ENCODE measurements around the gene MRPS6. TPM values are rescaled to one million over a fixed set of nuclear protein-coding genes. Genes with fewer than 3 reads are reported as not detected.

Gene MRPS6
- polyA plus RNA-seq, 1 donor (not counting 4 experiments of a cell fraction or from before 2014, with no cell fraction given), result 41.5 TPM

GRCh38 chr21:34105947-34106541, 32.7 kb downstream of the MRPS6 start:
- FAIRE-seq (no peak), DNase-seq (ENCODE audit: low read depth, low spot score) (no peak)
- dilution Hi-C loops (cut with MboI; ENCODE audit: extremely low pct_ligation_motif_present, low sequenced_read_pairs), result no loop called here
- Histone ChIP-seq H2AFZ (ENCODE audit: control insufficient read depth, low read length) (no peak overlapping the region), H3K9me1 (ENCODE audit: control insufficient read depth, extremely low read depth, insufficient read depth, low read length) (no peaks in the 10 kb centered on the region), H3K27me3 (ENCODE audit: control insufficient read depth, extremely low read depth, insufficient read depth, low read length) (no peaks in the 10 kb centered on the region), H3K4me3 (ENCODE audit: control insufficient read depth in 2 of 3, extremely low read depth in 1 of 3, insufficient read depth in 2 of 3, low read depth in 1 of 3, low read length in 3 of 3) (no peak overlapping the region), H3K4me1 (ENCODE audit: control insufficient read depth, extremely low read depth, insufficient read depth, low read length) (no peaks in the 10 kb centered on the region), H4K20me1 (ENCODE audit: control insufficient read depth, extremely low read depth, insufficient read depth, low read length) (no peaks in the 10 kb centered on the region), H3K9me3 (ENCODE audit: control insufficient read depth, low read depth, low read length) (no peaks in the 10 kb centered on the region), H3K36me3 (ENCODE audit: control insufficient read depth in 2 of 2, extremely low read depth in 1 of 2, insufficient read depth in 2 of 2, low read length in 2 of 2) (peaks cover 0 to 3% of the 10 kb centered on the region in 2 experiments), H3K79me2 (ENCODE audit: control insufficient read depth, insufficient read depth, low read length) (peaks cover 3% of the 10 kb centered on the region), H3K4me2 (ENCODE audit: control insufficient read depth, extremely low read depth, insufficient read depth, low read depth, low read length) (no peak overlapping the region), H3K9ac (ENCODE audit: control insufficient read depth, extremely low read depth, insufficient read depth, low read length) (no peak overlapping the region), H3K27ac (ENCODE audit: control insufficient read depth, insufficient read depth, low read length) (no peak overlapping the region)
- TF ChIP-seq EZH2 (IDR thresholded peaks at IDR 0.05; ENCODE audit: low read length) (no peak), CTCF (optimal IDR thresholded peaks at IDR 0.05 in 1 of 3, IDR thresholded peaks at IDR 0.05 in 1 of 3, conservative IDR thresholded peaks at IDR 0.05 in 1 of 3; ENCODE audit: extremely low read depth in 1 of 3, insufficient read depth in 2 of 3, low read length in 3 of 3) (no peak)

GRCh38 chr21:34107606-34108005, 34.2 kb downstream of the MRPS6 start:
- peaks cover 1% of the 10 kb centered on the region for H3K79me2 ChIP-seq (ENCODE audit: control insufficient read depth, insufficient read depth, low read length)

More at GRCh38 chr21:34107606-34108005, 34.2 kb downstream of the MRPS6 start:
- H4K20me1 ChIP-seq (ENCODE audit: control insufficient read depth, extremely low read depth, insufficient read depth, low read length), result no peaks in the 10 kb centered on the region
- H3K9ac ChIP-seq (ENCODE audit: control insufficient read depth, extremely low read depth, insufficient read depth, low read length), result no peak overlapping the region
- H3K4me2 ChIP-seq (ENCODE audit: control insufficient read depth, extremely low read depth, insufficient read depth, low read depth, low read length), result no peak overlapping the region
- H3K9me3 ChIP-seq (ENCODE audit: control insufficient read depth, low read depth, low read length), result no peaks in the 10 kb centered on the region
- H3K4me1 ChIP-seq (ENCODE audit: control insufficient read depth, extremely low read depth, insufficient read depth, low read length), result no peaks in the 10 kb centered on the region
- dilution Hi-C loops (cut with MboI; ENCODE audit: extremely low pct_ligation_motif_present, low sequenced_read_pairs), result no loop called here
- H2AFZ ChIP-seq (ENCODE audit: control insufficient read depth, low read length), result no peak overlapping the region
- FAIRE-seq (no peak), DNase-seq (ENCODE audit: low read depth, low spot score) (no peak)
- no peak overlapping the region for H3K4me3 ChIP-seq (ENCODE audit: control insufficient read depth in 2 of 3, extremely low read depth in 1 of 3, insufficient read depth in 2 of 3, low read depth in 1 of 3, low read length in 3 of 3)
- H3K36me3 ChIP-seq (ENCODE audit: control insufficient read depth in 2 of 2, extremely low read depth in 1 of 2, insufficient read depth in 2 of 2, low read length in 2 of 2), result peaks cover 0 to 3% of the 10 kb centered on the region in 2 experiments
- H3K27ac ChIP-seq (ENCODE audit: control insufficient read depth, insufficient read depth, low read length), result no peak overlapping the region
- no peaks in the 10 kb centered on the region for H3K9me1 ChIP-seq (ENCODE audit: control insufficient read depth, extremely low read depth, insufficient read depth, low read length)
- H3K27me3 ChIP-seq (ENCODE audit: control insufficient read depth, extremely low read depth, insufficient read depth, low read length), result no peaks in the 10 kb centered on the region
- TF ChIP-seq EZH2 (IDR thresholded peaks at IDR 0.05; ENCODE audit: low read length) (no peak), CTCF (optimal IDR thresholded peaks at IDR 0.05 in 1 of 3, IDR thresholded peaks at IDR 0.05 in 1 of 3, conservative IDR thresholded peaks at IDR 0.05 in 1 of 3; ENCODE audit: extremely low read depth in 1 of 3, insufficient read depth in 2 of 3, low read length in 3 of 3) (no peak)

Data from keratinocyte (primary cell).